SK-N-DZ (cell line): ENCODE measurements around the gene H6PD.
A peak's percentile ranks its signal among the peaks of the same experiment; 100 is the strongest.
"Not testable (repeated sequence)": the region's sequence is repeated elsewhere in the genome, so short reads cannot be mapped to it uniquely, and the experiment has no call there.

Source experiments
- DNase-seq: peaks from one replicate; pipeline ENCODE4 v3.0.0-alpha.2; 2015; ENCODE audit warnings: low spot score

H6PD gene

GRCh38 chr1:9296850-9297249 lies 62.3 kb downstream of the H6PD start:
- no peak for DNase-seq

- DNase-seq = no peak
These were observed 63.3 kb downstream of the H6PD start for GRCh38 chr1:9297831-9298230.

DNA sequence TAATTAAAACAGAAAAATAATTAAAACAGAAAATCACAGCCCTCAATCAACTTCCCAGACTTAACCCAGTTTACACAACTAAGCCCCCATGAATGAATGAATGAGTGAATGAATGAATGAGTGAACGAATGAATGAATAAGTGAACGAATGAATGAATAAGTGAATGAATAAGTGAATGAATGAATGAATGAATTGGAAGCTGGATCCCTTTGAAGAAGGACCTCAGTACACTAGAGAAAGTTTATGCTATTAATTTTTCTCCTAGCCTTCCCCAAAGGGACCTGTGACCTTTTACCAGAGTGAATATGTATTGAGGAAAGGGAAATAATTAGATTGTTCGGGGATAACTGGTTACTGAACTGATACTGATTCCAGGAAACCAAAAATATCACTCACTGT lies 63.7 kb downstream of the H6PD start:
- no peak for DNase-seq

GRCh38 chr1:9299571-9300541 lies 65.3 kb downstream of the H6PD start:
- not testable (repeated sequence) for DNase-seq

DNA sequence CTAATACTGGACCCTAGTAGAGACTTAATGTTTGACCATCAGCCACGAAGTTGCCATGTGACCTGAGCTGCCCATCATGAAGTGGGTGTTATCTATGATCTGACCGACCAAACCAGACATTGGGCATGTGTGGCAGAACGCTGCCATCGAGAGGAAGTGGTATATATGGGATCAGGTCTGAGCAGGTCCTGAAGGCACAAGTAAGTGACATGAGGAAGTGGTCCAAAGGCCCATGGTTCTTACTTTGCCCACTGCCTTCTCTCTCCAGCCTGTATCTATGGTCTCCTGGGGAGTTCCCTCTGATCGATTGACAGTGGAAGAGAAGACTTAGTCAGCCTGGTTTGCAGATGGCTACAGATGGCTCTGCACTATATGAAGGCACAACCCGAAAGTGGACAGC lies 66.0 kb downstream of the H6PD start:
- no peak for DNase-seq

- no peak for DNase-seq
These were observed 68.4 kb downstream of the H6PD start for GRCh38 chr1:9302745-9303524.

DNA sequence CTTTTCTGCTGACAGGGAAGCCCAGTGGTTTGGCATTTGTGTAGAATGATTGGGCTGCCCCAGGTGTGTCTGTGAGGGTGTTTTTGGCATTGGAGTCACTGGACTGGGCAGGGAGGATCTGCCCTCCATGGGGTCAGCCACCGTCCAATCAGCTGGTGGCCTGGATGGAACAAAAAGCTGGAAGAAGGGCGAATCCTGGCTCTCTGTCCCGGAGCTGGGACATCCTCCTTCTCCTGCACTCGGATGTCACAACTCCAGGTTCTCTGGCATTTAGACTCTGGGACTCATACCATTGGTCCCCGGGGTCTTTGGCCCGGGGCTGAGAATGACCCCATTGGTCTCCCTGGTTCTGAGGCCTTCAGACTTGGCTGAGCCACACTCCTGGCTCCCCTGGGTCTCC lies 69.3 kb downstream of the H6PD start:
- DNase-seq = no peak

DNA sequence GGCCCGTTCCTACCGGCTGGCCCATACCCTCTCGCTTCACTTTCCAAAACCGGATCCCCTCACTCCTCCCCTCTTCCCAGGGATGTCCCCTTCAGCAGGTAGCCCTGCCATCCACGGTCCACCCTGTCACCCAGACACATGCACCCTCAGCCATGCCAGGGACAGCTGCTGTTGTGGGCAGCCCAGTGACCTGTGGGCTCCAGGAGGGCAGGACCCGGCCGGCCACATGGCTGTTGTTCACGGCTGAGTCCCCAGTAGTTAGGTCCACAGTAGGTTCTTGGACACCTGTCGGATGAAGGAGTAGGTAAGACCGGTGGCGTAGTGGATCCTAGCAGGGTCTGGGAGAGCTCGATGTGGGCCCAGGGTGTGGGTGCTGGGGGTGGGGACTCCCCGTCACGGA lies 70.6 kb downstream of the H6PD start:
- DNase-seq = no peak

- DNase-seq = no peak
These were observed 71.4 kb downstream of the H6PD start for GRCh38 chr1:9306006-9306405.

- DNase-seq = peak; percentile 69
These were observed 72.7 kb downstream of the H6PD start for GRCh38 chr1:9307303-9307702.

GRCh38 chr1:9308236-9308785 lies 73.7 kb downstream of the H6PD start:
- no peak for DNase-seq

- no peak for DNase-seq
These were observed 74.5 kb downstream of the H6PD start for GRCh38 chr1:9309080-9309479.

DNA sequence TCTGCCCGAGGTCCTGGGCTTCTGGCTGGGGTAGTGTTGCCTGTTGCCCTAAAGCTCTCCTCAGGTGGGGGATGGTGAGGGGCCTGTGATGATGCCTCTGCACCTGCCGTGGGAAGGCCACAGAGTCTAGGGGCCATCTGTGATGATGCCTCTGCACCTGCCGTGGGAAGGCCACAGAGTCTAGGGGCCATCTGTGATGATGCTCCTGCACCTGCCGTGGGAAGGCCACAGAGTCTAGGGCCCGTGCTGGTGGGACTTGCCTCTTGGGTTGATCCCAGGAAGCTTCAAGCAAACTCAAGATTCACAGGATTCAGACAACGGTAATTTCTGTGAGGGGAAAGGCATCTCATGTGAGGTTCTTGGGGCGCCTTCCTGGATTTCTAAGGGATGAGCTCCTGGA lies 75.4 kb downstream of the H6PD start:
- no peak for DNase-seq

GRCh38 chr1:9311029-9311428 lies 76.5 kb downstream of the H6PD start:
- DNase-seq = no peak

GRCh38 chr1:9311479-9311878 lies 76.9 kb downstream of the H6PD start:
- DNase-seq = no peak

- DNase-seq = no peak
These were observed 77.7 kb downstream of the H6PD start for GRCh38 chr1:9312168-9312720.

DNA sequence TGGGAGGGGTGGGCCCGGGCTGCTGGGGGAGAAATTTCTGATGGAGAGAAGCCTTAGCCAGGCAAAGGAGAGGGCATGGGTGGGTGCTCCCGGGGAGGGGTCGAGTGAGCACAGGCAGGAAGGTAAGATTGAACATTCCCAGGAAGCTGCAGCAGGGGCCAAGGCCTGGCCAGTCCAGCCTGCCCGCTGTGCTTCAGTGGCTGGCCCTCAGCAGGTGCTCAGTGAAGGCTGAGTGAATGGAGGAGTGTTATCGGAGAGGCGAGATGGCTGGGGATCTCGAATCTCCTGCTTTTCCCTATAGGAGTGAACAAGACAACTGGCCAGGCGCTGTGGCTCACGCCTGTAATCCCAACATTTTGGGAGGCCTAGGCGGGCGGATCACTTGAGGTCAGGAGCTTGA lies 79.0 kb downstream of the H6PD start:
- DNase-seq = no peak

- DNase-seq = no peak
These were observed 79.5 kb downstream of the H6PD start for GRCh38 chr1:9314111-9314510.

DNA sequence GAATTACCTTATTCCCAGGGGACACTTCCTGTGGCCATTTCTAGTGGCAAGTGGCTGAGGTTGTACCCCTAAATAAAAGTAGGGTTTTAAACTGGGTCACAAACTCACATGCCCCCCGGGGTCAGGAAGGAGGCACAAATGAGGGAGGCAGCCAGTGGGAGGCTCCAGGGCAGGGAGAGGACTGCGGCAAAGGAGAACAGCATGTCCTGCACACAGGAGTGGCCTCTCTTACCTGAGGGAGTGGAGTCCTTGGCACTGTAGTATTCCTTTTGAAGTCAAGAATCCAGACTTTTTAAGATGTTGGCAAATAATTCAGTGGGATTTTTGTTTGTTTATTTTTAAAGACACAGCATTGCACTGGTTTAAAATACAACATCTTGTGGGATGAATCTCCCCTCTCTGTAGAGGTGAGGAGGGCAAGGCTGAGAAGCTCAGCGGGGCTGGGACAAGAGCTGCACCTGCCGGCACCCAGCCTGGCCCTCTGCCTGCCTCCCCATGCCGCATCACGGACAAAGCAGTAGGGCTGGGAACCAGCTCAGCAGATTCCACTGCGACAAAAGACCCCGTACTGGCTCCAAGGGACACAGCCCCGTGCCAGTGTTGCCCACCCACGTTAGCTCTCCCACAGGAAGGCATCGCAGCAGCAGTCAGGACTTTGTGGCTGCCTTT lies 80.3 kb downstream of the H6PD start:
- no peak for DNase-seq

GRCh38 chr1:9315411-9316079 lies 81.0 kb downstream of the H6PD start:
- DNase-seq = no peak

- DNase-seq = no peak
These were observed 81.5 kb downstream of the H6PD start for GRCh38 chr1:9316080-9316444.
